Esophagus squamous epithelium (tissue), 4 donors: ENCODE results near the gene TRPM1.

Experiments used
- CTCF ChIP-seq, 6 experiments: fragments of 450-650 bp in 4 of 6; fragments of 200-600 bp in 2 of 6; sonication (generic) in 2 of 6; IDR thresholded peaks; one replicate each; pipeline ENCODE4 v1.5.1; 2016 to 2019; ENCODE audit warnings: antibody characterized with exemption in 6 of 6, mild to moderate bottlenecking in 4 of 6, moderate library complexity in 4 of 6
- POLR2A ChIP-seq, 4 donors: fragments of 450-650 bp; IDR thresholded peaks; one replicate each; pipeline ENCODE4 v1.6.1; 2017; ENCODE audit warnings: antibody characterized with exemption in 4 of 4, mild to moderate bottlenecking in 4 of 4, moderate library complexity in 3 of 4

- TF ChIP-seq CTCF (IDR thresholded peaks at IDR 0.05) (no peak), POLR2A (IDR thresholded peaks at IDR 0.05) (no peak)
Observed at GRCh38 chr15:31101262-31102038, at the start of gene TRPM1.
